ENCODE results near the gene KCNN3. TPM values are rescaled to one million over a fixed set of nuclear protein-coding genes. Genes with fewer than 3 reads are reported as not detected.

KCNN3 gene
- total RNA-seq, 1 donor from 2014 or later: 0.92 TPM

GRCh38 chr1:154866257-154867063, 3.6 kb downstream of the KCNN3 start:
- H3K36me3 Mint-ChIP-seq (ENCODE audit: low read depth): no peaks in the 10 kb centered on the region
- TF ChIP-seq, protein P1, sequence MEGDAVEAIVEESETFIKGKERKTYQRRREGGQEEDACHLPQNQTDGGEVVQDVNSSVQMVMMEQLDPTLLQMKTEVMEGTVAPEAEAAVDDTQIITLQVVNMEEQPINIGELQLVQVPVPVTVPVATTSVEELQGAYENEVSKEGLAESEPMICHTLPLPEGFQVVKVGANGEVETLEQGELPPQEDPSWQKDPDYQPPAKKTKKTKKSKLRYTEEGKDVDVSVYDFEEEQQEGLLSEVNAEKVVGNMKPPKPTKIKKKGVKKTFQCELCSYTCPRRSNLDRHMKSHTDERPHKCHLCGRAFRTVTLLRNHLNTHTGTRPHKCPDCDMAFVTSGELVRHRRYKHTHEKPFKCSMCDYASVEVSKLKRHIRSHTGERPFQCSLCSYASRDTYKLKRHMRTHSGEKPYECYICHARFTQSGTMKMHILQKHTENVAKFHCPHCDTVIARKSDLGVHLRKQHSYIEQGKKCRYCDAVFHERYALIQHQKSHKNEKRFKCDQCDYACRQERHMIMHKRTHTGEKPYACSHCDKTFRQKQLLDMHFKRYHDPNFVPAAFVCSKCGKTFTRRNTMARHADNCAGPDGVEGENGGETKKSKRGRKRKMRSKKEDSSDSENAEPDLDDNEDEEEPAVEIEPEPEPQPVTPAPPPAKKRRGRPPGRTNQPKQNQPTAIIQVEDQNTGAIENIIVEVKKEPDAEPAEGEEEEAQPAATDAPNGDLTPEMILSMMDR (IDR thresholded peaks at IDR 0.05): no peak
- no peaks in the 10 kb centered on the region for H3K9me3 Mint-ChIP-seq (ENCODE audit: low read depth)
- peaks cover 7% of the 10 kb centered on the region for H3K27me3 Mint-ChIP-seq (ENCODE audit: low read depth)
- H3K4me1 Mint-ChIP-seq (ENCODE audit: low read depth): peaks cover 75% of the 10 kb centered on the region
- peak overlapping the region; percentile 23 for H3K27ac Mint-ChIP-seq (ENCODE audit: unreplicated experiment)
- DNase-seq (ENCODE audit: low spot score): no peak
- H3K4me3 Mint-ChIP-seq (ENCODE audit: unreplicated experiment): peak overlapping the region; percentile 22

- H3K36me3 Mint-ChIP-seq (ENCODE audit: low read depth): no peaks in the 10 kb centered on the region
- TF ChIP-seq, protein P1 (IDR thresholded peaks at IDR 0.05): no peak
- H3K27me3 Mint-ChIP-seq (ENCODE audit: low read depth): peaks cover 7% of the 10 kb centered on the region
- no peak for DNase-seq (ENCODE audit: low spot score)
- H3K27ac Mint-ChIP-seq (ENCODE audit: unreplicated experiment): no peak overlapping the region
- H3K9me3 Mint-ChIP-seq (ENCODE audit: low read depth): no peaks in the 10 kb centered on the region
- H3K4me3 Mint-ChIP-seq (ENCODE audit: unreplicated experiment): no peak overlapping the region
- peaks cover 78% of the 10 kb centered on the region for H3K4me1 Mint-ChIP-seq (ENCODE audit: low read depth)
These were observed 4.4 kb downstream of the KCNN3 start for GRCh38 chr1:154865442-154866256.

DNA sequence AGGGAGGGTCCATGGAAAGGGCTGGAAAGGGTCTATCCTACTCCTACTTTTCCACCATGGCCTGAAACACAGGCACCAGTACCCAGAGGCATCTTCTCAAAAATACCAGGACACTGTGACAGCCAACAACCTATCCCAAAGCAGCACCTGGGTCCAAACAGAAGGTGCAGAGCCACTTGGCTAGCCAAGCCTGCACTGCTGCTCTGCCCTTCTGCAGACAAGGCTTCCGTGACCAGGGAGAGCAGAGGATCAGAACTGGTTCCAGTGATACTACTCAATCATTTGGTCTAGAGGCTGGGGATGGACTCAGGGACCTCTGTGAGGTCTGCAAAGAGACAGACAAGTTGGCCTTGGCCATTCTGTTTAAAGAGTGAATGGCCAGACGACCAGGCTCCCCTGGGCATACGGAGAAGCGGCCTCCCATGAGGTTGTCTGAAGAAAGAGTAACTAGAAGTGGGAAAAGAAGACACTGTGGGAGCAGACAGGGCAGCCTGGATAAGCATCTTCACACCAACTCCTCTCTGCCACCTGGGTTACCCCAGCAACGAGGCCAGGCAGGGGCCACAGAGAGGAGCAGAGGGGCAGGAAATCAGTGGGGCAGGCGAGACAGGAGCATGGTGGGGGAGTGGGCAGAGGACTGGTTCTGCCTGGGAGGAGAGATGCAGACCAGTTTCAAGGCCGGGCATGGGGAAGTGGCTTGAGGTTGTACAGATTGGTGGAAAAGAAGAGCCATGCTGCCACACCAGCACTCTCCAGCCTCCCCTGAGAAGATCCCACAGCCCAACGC, 5.7 kb downstream of the KCNN3 start:
- TF ChIP-seq, protein P1 (IDR thresholded peaks at IDR 0.05): no peak
- Mint-ChIP-seq H3K9me3 (ENCODE audit: low read depth) (no peaks in the 10 kb centered on the region), H3K27me3 (ENCODE audit: low read depth) (peaks cover 3% of the 10 kb centered on the region), H3K4me3 (ENCODE audit: unreplicated experiment) (no peak overlapping the region), H3K4me1 (ENCODE audit: low read depth) (peaks cover 72% of the 10 kb centered on the region), H3K27ac (ENCODE audit: unreplicated experiment) (peak overlapping the region; percentile 60), H3K36me3 (ENCODE audit: low read depth) (no peaks in the 10 kb centered on the region)
- no peak for DNase-seq (ENCODE audit: low spot score)

DNA sequence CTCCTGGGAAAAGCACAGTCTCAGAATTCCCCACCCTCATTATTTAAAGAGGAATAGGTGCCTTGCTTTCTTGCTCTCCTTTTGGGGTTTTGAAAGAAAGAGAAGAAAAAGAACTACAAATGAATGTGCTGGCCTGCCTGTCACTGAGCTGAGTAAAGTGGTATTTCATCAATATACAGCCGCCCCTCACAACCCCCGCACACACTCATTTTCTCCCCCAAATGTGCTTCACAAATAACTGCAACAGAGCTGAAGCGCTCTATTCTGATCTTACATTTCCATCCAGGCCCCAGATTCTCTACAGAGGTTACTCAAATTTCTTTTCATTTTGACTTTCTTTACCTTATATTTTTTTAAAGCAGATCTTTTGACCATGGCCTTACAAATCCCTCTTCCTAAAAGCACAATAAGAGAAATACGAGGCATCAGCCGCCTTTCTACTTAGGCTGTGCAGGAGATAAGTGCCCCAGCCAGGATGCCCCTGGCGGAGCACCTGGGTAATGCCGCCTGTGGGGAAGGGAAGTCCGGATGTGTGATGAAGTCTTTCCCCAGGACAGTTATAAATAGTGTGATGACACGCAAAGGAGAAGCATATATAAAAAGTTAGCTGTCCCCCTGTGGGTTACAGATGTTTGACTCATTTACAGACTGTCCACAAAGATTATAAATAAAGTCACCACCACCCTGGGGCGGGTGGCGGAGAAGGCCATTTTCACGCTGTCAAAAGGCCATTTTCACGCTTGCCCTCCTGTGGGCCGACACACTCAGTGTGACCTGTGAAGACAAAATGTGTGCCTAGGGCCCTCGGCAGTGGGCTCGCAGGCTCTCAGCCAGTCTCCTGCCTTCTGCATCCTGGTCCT, 6.5 kb downstream of the KCNN3 start:
- TF ChIP-seq, protein P1 (IDR thresholded peaks at IDR 0.05): peak; percentile 84
- H3K27me3 Mint-ChIP-seq (ENCODE audit: low read depth): no peaks in the 10 kb centered on the region
- no peaks in the 10 kb centered on the region for H3K9me3 Mint-ChIP-seq (ENCODE audit: low read depth)
- no peaks in the 10 kb centered on the region for H3K36me3 Mint-ChIP-seq (ENCODE audit: low read depth)
- no peak for DNase-seq (ENCODE audit: low spot score)
- H3K4me3 Mint-ChIP-seq (ENCODE audit: unreplicated experiment): no peak overlapping the region
- peaks cover 64% of the 10 kb centered on the region for H3K4me1 Mint-ChIP-seq (ENCODE audit: low read depth)
- H3K27ac Mint-ChIP-seq (ENCODE audit: unreplicated experiment): peak overlapping the region; percentile 60
